OCI-LY3 (cell line): ENCODE measurements around the gene BBIP1.

ENCODE experiments used
- H2AFZ ChIP-seq: fragments of 200-600, 300-600 bp; shearing (Covaris generic); 2 replicates; pipeline ENCODE4 v1.6.0; 2014; ENCODE audit warnings: antibody characterized with exemption, low read depth, low read length
- H3K27ac ChIP-seq: fragments of 200-600, 300-600 bp; sonication (generic); 2 replicates; pipeline ENCODE4 v1.5.1; 2014; ENCODE audit warnings: mild to moderate bottlenecking, low read length, moderate library complexity, mixed read lengths
- H3K27me3 ChIP-seq: fragments of 200-600, 300-600 bp; sonication (generic); 2 replicates; pipeline ENCODE4 v1.6.1; 2014; ENCODE audit warnings: low read depth, low read length, mixed read lengths
- H3K36me3 ChIP-seq: fragments of 200-600, 300-600 bp; sonication (generic); replicated peaks from 2 replicates; pipeline ENCODE3; 2014; ENCODE audit warnings: low read depth, low read length, mixed read lengths
- H3K4me1 ChIP-seq: fragments of 300-600, 200-600 bp; sonication (generic); 2 replicates; pipeline ENCODE4 v1.6.1; 2014; ENCODE audit warnings: low read length, mixed read lengths
- H3K4me2 ChIP-seq: fragments of 200-600, 300-600 bp; sonication (generic); 2 replicates; pipeline ENCODE4 v1.6.1; 2014; ENCODE audit warnings: low read length, mixed read lengths
- H3K4me3 ChIP-seq: fragments of 300-600, 200-600 bp; sonication (generic); 2 replicates; pipeline ENCODE4 v1.5.1; 2014; ENCODE audit warnings: antibody characterized with exemption, mild to moderate bottlenecking, low read length, moderate library complexity
- H3K79me2 ChIP-seq: fragments of 300-600, 200-600 bp; shearing (Covaris generic); 2 replicates; pipeline ENCODE4 v1.6.1; 2014; ENCODE audit warnings: mild to moderate bottlenecking, low read length, mixed read lengths
- H3K9ac ChIP-seq: fragments of 300-600, 200-600 bp; shearing (Covaris generic); 2 replicates; pipeline ENCODE4 v1.6.0; 2014; ENCODE audit warnings: mild to moderate bottlenecking, low read length, moderate library complexity
- H3K9me3 ChIP-seq: fragments of 200-600, 300-600 bp; shearing (Covaris generic); 2 replicates; pipeline ENCODE4 v1.6.1; 2014; ENCODE audit warnings: low read length, mixed read lengths; ENCODE audit not compliant: insufficient read depth
- H4K20me1 ChIP-seq: fragments of 200-600, 300-600 bp; sonication (generic); 2 replicates; pipeline ENCODE4 v1.6.1; 2016; ENCODE audit warnings: low read length, mixed read lengths; ENCODE audit not compliant: insufficient read depth
- EZH2phosphoT487 ChIP-seq: fragments of 200-600 bp; shearing (Covaris generic); IDR thresholded peaks from 2 replicates; pipeline ENCODE4 v1.6.1; 2018; ENCODE audit warnings: antibody characterized with exemption, mixed run types, low read depth
- TF ChIP-seq, protein P1 (sequence below): fragments of 200-600, 300-600 bp; sonication (generic); IDR thresholded peaks from 2 replicates; pipeline ENCODE4 v1.5.1; 2014; ENCODE audit warnings: antibody characterized with exemption, low read length, low read depth

Gene BBIP1

GRCh38 chr10:110853921-110854605, 64.9 kb downstream of the BBIP1 start:
- H3K9me3 ChIP-seq = no peaks in the 10 kb centered on the region
- no peaks in the 10 kb centered on the region for H4K20me1 ChIP-seq
- H3K4me1 ChIP-seq = peaks cover 32% of the 10 kb centered on the region
- H3K27me3 ChIP-seq = no peaks in the 10 kb centered on the region
- H3K4me3 ChIP-seq = no peak overlapping the region
- H3K27ac ChIP-seq = no peak overlapping the region
- no peaks in the 10 kb centered on the region for H3K36me3 ChIP-seq
- H2AFZ ChIP-seq = no peak overlapping the region
- TF ChIP-seq EZH2phosphoT487 = no peak
- TF ChIP-seq, protein P1, sequence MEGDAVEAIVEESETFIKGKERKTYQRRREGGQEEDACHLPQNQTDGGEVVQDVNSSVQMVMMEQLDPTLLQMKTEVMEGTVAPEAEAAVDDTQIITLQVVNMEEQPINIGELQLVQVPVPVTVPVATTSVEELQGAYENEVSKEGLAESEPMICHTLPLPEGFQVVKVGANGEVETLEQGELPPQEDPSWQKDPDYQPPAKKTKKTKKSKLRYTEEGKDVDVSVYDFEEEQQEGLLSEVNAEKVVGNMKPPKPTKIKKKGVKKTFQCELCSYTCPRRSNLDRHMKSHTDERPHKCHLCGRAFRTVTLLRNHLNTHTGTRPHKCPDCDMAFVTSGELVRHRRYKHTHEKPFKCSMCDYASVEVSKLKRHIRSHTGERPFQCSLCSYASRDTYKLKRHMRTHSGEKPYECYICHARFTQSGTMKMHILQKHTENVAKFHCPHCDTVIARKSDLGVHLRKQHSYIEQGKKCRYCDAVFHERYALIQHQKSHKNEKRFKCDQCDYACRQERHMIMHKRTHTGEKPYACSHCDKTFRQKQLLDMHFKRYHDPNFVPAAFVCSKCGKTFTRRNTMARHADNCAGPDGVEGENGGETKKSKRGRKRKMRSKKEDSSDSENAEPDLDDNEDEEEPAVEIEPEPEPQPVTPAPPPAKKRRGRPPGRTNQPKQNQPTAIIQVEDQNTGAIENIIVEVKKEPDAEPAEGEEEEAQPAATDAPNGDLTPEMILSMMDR = no peak
- H3K9ac ChIP-seq = no peak overlapping the region
- H3K79me2 ChIP-seq = no peaks in the 10 kb centered on the region
- no peak overlapping the region for H3K4me2 ChIP-seq

DNA sequence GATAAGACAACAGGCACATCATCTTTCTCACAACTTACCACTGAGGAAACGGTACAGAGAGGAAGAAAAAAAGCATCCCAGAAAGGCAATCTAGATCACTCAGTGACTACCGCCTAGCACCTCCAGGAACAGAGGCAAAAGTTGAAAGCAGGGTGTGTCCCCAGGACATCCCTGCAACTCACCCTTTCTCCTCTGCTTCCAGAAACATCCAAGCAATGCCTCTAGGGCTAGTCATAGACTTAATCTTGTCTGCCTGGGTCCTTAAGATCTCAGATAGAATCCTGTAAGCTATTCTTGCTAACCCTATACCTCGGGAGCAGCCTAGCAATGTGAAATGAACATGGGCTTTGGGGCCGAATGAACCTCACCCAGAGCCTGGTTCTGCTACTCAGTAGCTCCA, 66.0 kb downstream of the BBIP1 start:
- H4K20me1 ChIP-seq = no peaks in the 10 kb centered on the region
- H3K4me3 ChIP-seq = no peak overlapping the region
- H3K9me3 ChIP-seq = no peaks in the 10 kb centered on the region
- no peak overlapping the region for H3K27ac ChIP-seq
- no peaks in the 10 kb centered on the region for H3K36me3 ChIP-seq
- TF ChIP-seq, protein P1 = no peak
- TF ChIP-seq EZH2phosphoT487 = no peak
- no peaks in the 10 kb centered on the region for H3K27me3 ChIP-seq
- peak overlapping the region; percentile 35 for H3K4me2 ChIP-seq
- H3K9ac ChIP-seq = no peak overlapping the region
- H3K79me2 ChIP-seq = no peaks in the 10 kb centered on the region
- peaks cover 25% of the 10 kb centered on the region for H3K4me1 ChIP-seq
- peak overlapping the region; percentile 3; the same call in 1 of the 2 replicates for H2AFZ ChIP-seq

DNA sequence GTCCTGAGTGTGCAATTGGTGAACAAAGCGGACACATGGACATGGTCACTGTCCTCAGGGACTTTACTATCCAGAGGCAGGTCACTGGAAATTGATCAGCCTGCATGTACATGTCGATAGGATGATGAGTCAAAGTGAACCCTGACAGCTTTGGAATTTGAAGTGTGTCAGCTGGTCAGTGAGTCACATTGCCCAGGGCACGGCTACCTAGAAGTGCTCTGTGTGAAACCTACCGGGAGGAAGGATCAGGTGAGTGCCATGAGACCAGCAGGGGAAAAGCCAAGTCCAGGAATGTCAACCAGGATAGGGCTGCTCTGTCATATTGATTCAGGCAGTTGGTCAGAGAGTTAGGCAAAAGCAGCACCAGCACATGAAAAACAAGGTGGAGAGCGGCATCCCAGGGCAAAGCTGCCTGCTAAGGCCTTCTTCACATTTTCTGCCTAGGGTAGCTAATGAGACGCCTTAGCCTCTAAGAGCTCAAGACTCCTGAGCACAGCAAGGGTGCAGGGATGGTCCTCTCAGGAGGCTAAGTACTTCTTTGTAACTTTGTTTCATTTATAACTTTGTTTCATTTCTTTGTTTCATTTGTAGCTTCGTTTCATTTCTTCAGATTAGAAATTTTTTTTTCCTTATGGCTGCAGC, 66.6 kb downstream of the BBIP1 start:
- no peaks in the 10 kb centered on the region for H3K9me3 ChIP-seq
- H3K4me2 ChIP-seq = peak overlapping the region; percentile 35
- peak overlapping the region; percentile 3; the same call in 1 of the 2 replicates for H2AFZ ChIP-seq

GRCh38 chr10:110851020-110851612, 67.9 kb downstream of the BBIP1 start:
- H2AFZ ChIP-seq = no peak overlapping the region
- H3K9me3 ChIP-seq = no peaks in the 10 kb centered on the region
- H3K4me1 ChIP-seq = peaks cover 18% of the 10 kb centered on the region
- no peaks in the 10 kb centered on the region for H4K20me1 ChIP-seq
- no peak overlapping the region for H3K9ac ChIP-seq
- H3K27me3 ChIP-seq = no peaks in the 10 kb centered on the region
- H3K27ac ChIP-seq = no peak overlapping the region
- H3K4me3 ChIP-seq = no peak overlapping the region
- H3K79me2 ChIP-seq = no peaks in the 10 kb centered on the region
- TF ChIP-seq, protein P1 = no peak
- TF ChIP-seq EZH2phosphoT487 = no peak
- no peaks in the 10 kb centered on the region for H3K36me3 ChIP-seq
- H3K4me2 ChIP-seq = no peak overlapping the region

More for the DNA sequence above, 66.6 kb downstream of the BBIP1 start:
- TF ChIP-seq, protein P1 = no peak
- no peak for TF ChIP-seq EZH2phosphoT487
- no peaks in the 10 kb centered on the region for H3K79me2 ChIP-seq
- peaks cover 19% of the 10 kb centered on the region for H3K4me1 ChIP-seq
- H4K20me1 ChIP-seq = no peaks in the 10 kb centered on the region
- H3K27ac ChIP-seq = no peak overlapping the region
- H3K4me3 ChIP-seq = no peak overlapping the region
- H3K36me3 ChIP-seq = no peaks in the 10 kb centered on the region
- H3K27me3 ChIP-seq = no peaks in the 10 kb centered on the region
- no peak overlapping the region for H3K9ac ChIP-seq
